Smooth muscle cell of the brain vasculature (primary cell): ENCODE measurements around the gene FOXN3.

Source experiments
- DNase-seq: peaks from one replicate; pipeline ENCODE4 v3.0.0-alpha.2; 2012; ENCODE audit warnings: low read depth, low spot score

Gene FOXN3

DNA sequence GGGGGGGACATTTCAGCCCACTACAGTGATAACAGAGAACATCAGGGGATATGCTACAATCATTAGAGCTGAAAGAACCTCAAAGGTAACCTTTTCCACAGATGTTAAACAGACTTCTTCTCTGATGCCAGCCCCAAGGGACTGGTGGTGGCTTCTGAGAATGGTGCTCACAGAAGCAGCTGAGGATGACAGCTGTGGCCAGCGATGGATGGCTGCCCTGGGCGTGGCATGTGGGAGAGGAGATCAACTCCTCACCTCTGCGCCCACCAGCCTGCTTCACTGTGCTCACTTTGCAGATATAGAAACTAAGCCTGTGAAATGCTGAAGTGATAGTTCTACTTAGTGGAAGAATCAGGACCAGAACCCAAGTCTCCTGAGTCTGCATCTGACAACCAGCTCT, 33.0 kb downstream of the FOXN3 start:
- DNase-seq = no peak

GRCh38 chr14:89382901-89383845, 33.9 kb downstream of the FOXN3 start:
- no peak for DNase-seq

- DNase-seq = no peak
Observed at GRCh38 chr14:89382487-89382886, 34.5 kb downstream of the FOXN3 start.

DNA sequence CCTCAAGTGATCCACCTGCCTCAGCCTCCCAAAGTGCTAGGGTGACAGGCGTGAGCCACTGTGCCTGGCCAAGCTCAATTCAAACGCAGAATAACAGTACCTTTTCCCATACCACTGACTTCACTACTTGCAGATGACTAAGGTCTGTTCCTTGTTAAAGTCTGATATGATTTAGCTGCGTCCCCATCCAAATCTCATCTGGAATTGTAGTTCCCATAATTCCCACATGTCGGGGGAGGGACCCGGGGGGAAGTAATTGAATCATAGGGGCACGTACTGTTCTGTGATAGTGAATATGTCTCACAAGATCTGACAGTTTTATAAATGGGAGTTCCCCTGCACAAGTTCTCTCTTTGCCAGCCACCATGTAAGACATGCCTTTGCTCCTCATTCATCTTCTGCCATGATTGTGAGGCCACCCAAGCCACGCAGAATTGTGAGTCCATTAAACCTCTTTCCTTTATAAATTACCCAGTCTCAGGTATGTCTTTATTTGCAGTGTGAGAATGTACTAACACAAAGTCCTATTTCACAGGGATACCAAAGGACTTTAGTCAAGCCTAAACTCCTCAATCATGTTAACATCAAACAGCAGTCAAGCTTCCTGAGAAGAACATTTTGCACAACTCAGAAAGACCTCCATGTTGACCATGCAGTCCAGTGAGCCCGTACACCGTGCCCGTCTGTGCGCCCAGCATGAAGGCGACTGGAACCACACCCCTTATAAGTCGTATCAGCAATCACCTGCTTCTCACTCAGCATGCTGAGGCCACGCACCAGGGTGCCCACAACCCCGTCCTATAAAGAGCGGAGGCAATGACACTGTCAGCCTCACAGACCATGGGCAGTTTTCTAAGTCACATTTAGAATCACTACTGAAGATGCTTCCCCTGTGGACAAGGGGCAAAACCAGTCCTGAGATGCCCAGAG, 36.9 kb downstream of the FOXN3 start:
- no peak for DNase-seq

- no peak for DNase-seq
Observed at GRCh38 chr14:89379006-89379405, 38.0 kb downstream of the FOXN3 start.

DNA sequence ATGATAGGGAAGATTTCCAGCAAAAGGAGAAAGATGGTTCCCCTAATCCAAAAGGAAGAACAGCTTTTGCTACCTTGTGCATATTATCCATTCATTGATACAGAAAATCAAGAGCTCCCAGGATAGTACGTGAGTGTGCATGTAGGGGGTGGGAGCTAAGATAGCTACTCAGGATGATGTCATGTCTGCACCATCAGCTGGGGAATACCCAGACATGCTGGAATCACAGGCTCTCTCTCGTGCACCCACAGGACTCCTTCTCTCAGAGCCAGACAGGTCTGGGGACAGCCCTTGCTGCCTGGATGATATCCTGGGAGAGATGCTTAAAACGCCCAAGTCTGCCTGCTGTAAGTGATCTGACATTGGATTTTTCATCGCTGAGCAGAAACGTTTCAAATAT, 38.9 kb downstream of the FOXN3 start:
- DNase-seq = no peak

DNA sequence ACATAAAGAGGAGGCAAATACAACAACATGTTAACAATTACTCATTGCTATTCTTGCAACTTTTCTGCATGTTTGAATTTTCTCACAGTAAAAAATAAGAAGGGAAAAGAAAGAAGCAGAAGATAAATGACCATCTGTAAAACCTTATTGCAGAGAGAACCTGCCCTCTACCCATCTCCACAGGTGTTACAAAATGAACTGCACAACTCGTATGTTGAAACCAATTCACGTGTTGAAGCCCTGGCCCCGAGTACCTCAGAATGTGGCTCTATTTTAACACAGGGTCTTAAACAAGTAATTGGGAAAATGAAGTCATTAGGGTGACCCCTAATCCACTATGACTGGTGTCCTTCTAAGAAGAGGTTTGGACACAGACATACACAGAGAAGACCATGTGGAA, 39.5 kb downstream of the FOXN3 start:
- DNase-seq = no peak

GRCh38 chr14:89374908-89375307, 42.1 kb downstream of the FOXN3 start:
- DNase-seq = no peak

GRCh38 chr14:89373185-89373584, 43.8 kb downstream of the FOXN3 start:
- DNase-seq = no peak

DNA sequence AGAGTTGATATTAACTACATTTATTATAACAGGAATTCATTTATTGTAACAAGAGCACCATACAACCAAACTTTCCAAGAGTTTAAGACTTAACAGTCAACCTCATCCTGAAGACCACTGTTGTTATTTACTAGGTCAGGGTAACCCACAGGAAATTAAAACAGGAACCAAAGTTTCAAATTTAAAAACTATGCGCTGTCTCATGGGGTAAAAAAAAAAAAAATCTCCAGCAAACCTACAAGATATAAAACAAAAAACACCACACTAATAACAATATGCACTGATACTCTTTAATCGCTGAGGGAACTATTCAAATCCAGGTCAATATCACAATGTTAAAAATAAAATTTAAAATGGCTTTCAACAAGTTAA, 44.5 kb downstream of the FOXN3 start:
- DNase-seq = no peak

GRCh38 chr14:89371585-89372511, 45.2 kb downstream of the FOXN3 start:
- no peak for DNase-seq

DNA sequence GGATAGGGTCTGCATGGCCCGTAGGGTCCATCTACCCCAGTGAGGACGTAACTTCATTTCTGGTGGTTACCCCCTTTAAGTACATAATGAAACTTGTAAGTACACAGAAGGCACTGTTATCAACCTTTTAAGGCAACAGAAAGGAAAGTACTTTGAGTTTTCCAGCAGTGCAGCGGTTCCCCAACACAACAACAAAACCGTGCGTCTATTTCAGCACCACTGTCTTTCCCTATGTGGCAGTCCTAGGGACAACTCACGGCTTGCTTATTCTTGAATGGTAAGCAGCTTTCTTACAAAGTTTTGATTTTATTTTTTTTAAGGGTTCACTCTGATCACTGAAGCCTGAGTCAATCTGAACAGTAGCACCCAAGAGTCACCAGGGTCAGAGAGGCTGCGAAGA, 46.3 kb downstream of the FOXN3 start:
- DNase-seq = no peak

DNA sequence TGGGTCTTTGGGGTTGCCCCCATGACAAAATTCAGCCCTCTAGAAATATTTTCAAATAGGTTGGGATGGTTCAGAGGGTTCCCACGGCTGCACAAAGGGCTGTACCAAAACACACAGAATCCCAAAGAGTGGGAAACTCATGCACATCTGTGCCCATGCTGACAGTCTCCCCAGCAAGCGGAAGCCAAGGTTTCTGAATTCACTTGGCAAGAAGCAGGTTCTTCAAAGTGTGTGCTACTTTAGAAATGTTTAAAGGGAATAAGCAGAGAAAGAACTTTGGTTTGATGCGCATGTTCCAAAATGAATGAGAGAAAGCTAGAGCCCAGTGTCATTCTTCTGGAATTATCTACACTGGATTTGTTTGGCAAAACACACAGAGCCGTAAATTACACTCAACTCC, 46.7 kb downstream of the FOXN3 start:
- DNase-seq = no peak

DNA sequence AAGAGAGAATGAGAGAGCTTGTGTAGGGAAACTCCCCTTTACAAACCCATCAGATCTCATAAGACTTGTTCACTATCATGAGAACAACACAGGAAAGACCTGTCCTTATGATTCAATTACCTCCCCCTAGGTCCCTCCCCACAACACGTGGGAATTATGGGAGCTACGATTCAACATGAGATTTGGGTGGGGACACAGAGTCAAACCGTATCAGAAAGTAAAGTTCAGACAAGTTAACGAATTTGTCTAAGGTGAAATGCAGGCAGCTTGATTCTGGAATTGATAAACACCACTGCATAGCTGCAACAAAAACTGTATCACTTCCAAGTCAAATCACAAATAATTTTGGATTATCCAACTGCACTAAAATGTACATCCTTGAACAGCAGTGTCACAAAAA, 47.4 kb downstream of the FOXN3 start:
- DNase-seq = no peak

- DNase-seq = no peak
Observed at GRCh38 chr14:89368490-89369477, 48.2 kb downstream of the FOXN3 start.

DNA sequence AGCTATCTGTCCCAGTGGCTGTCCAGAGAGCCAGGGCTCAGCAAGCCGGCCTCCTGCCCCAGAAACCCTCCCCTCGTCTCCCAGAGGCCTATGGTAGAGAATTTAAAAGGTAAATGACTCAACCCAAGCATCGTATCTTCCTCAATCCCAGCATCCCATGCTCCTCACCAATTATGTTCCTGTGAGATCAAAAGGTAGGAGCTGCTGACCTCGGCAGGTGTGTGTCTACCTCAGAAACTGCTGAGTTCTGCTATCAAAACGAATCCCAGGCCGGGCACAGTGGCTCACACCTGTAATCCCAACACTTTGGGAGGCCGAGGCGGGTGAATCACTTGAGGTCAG, 49.3 kb downstream of the FOXN3 start:
- DNase-seq = no peak

GRCh38 chr14:89366864-89367778, 49.9 kb downstream of the FOXN3 start:
- DNase-seq = no peak

GRCh38 chr14:89365061-89365801, 51.8 kb downstream of the FOXN3 start:
- no peak for DNase-seq

DNA sequence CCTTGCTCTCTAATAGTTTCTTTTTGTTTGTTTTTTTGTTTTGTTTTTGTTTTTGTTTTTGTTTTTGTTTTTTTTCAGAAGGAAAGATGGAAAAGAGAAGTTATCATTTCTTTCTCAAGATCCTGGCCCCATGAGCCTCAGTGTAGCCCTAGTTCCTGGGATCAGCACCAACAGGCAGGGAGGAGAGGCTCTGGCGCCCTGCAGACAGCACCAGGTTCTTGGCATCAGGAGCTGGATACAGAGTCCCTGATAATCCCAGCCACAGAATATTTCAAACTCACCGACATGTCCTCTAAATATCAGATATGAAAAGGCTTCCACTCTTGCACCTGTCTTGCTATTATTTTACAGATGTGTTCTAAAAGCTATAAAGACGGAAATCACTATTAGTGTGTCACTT, 52.7 kb downstream of the FOXN3 start:
- DNase-seq = no peak
